ENCODE results near the gene TMEM123.

Gene TMEM123

GRCh38 chr11:102422817-102423712 lies 29.5 kb downstream of the TMEM123 start:
- DNase-seq (ENCODE audit: low read depth) = no peak

DNA sequence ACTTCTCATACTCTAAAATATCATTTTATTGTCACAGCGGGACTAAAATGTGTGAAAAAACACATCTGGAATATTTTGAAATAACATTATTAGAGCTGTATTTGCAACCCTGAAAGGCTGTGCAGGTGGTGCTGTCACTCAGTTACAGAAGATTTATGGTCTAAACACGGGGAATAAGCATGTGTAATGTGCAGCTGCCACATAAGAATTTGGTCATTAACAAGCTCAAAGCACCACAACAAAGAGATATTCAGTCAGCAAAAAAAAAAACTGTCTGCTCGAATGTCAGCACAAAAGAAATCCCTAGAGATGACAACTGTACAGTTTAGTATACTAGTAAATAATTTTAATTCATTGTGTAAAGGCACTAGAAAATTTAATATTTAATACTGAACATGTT lies 31.3 kb downstream of the TMEM123 start:
- DNase-seq (ENCODE audit: low read depth) = no peak

GRCh38 chr11:102420547-102420946 lies 32.0 kb downstream of the TMEM123 start:
- DNase-seq (ENCODE audit: low read depth) = no peak

DNA sequence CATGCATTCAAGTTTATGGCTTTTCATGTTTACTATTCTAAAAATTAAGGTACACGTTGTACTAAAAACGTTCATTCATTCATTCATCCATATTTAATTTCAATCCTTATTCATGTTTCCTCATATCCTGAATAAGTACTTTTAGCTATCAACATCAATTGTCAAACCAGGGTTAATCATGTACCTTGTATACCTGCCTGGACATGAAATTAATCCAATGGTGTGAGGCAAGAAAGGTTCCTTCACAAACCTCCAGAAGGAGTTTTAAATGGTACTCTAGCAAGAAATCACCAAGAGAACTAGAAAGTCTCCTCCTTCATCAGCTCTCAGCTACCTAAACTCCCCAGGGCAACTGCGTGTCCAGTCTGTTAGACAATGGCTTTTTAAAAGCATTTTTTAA lies 33.4 kb downstream of the TMEM123 start:
- DNase-seq (ENCODE audit: low read depth) = no peak

DNA sequence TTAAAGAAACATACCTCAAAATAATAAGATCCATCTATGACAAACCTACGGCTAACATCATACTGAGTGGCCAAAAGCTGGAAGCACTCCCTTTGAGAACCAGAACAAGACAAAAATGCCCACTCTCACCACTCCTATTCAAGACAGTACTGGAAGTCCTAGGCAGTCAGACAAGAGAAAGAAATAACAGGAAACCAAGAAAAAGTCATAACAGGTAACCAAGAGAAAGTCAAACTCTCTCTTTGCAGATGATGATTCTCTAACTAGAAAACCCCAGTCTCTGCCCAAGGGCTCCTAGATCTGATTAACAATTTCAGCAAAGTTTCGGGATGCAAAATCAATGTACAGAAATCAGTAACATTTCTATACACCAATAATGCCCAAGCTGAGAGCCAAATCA lies 35.6 kb downstream of the TMEM123 start:
- DNase-seq (ENCODE audit: low read depth) = no peak

DNA sequence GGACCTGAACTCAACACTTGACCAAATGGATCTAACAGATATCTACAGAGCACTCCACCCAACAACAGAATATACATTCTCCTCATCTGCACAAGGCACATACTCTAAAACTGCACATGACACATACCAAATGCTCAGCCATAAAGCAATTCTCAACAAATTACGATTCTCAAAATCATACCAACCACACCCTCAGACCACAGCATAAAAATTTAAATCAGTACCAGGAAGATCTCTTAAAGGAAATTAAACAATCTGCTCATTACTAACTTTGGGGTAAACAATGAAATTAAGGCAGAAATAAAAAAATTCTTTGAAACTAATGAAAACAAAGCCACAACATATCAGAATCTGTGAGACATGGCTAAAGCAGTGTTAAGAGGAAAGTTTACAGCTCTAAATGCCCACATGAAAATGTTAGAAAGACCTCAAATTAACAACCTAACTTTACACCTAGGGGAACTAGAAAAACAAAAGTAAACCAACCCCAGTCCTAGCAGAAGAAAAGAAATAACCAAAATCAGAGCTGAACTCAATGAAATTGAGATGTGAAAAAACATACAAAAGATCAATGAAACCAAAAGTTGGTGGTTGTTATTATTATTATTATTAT lies 37.2 kb downstream of the TMEM123 start:
- no peak for DNase-seq (ENCODE audit: low read depth)

- no peak for DNase-seq (ENCODE audit: low read depth)
These were observed 38.0 kb downstream of the TMEM123 start for GRCh38 chr11:102414559-102414958.

- no peak for DNase-seq (ENCODE audit: low read depth)
These were observed 39.1 kb downstream of the TMEM123 start for GRCh38 chr11:102413497-102413896.

GRCh38 chr11:102411142-102411541 lies 41.4 kb downstream of the TMEM123 start:
- no peak for DNase-seq (ENCODE audit: low read depth)

DNA sequence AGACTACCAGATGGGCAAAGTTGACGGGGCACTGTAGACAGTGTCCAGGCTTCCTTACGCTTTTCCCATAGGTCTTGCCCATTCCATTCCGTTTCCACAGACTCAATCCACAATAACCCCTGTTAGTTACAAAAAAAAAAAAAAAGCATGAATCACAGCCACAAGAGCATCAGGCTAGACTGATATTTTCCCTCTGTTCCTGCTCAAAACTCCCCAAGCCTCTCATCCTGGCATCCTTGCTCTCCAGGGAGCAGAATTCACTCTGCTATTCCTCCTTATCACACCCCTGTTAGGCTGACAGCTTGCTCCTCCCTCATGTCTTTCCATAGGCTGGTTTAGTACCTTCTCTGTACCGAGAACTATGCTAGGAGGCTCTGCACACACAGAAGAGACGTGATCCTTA lies 42.2 kb downstream of the TMEM123 start:
- no peak for DNase-seq (ENCODE audit: low read depth)

- DNase-seq (ENCODE audit: low read depth) = no peak
These were observed 44.2 kb downstream of the TMEM123 start for GRCh38 chr11:102408339-102408738.

- DNase-seq (ENCODE audit: low read depth) = no peak
These were observed 44.7 kb downstream of the TMEM123 start for GRCh38 chr11:102407901-102408300.

- no peak for DNase-seq (ENCODE audit: low read depth)
These were observed 46.5 kb downstream of the TMEM123 start for GRCh38 chr11:102406099-102406498.

DNA sequence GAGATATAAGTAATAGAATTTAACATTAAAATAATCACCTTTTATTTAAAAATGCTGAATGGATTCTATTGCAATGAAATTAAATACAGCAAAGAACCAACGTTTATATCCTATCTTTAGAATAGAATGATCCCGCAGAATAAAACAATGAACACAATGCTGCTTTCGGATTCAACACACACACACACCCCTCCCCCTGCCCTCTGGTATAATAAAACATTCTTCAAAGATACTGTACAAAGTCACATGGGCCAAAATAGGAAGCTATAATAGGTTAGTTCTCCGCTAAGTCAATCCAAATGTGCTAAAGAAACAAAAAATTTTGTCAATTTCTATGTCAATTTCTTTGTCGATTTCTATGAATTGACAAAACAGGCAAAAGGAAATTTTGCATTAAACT lies 47.1 kb downstream of the TMEM123 start:
- DNase-seq (ENCODE audit: low read depth) = no peak

DNA sequence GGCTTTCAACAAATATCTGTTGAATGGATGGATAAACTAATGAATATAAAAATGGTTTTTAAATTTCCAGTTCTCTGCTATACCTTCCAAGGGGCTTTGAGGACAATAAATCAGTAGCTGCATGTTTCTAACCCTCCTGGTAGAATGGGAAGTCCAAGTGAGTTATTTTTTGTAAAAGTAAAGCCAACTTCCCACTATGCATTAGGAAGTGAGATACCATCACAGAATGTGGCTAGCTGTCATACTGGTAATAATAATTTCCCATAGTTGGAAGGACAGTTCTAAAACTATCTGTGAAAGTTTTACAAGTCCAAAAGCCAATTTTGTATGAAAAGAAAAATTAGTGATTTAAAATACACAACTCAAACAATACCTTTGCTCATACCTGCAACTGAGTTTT lies 50.0 kb downstream of the TMEM123 start:
- DNase-seq (ENCODE audit: low read depth) = no peak

- no peak for DNase-seq (ENCODE audit: low read depth)
These were observed 50.7 kb downstream of the TMEM123 start for GRCh38 chr11:102401905-102402304.

- no peak for DNase-seq (ENCODE audit: low read depth)
These were observed 52.0 kb downstream of the TMEM123 start for GRCh38 chr11:102400603-102401002.

DNA sequence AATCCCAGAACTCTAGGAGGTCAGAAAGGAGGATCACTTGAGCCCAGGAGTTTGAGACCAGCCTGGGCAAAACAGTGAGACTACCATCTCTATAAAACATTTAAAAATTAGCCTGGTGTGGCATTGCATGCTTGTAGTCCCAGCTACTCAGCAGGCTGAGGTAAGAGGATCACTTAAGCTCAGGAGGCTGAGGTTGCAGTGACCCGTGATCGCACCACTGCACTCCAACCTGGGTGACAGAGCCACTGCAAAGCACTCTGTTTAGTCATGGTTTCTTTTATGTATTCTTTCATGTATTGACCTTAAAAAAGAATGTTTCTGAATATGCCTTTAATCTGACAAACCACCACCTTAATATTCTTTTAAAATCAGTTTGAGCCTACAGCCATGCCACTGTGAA lies 53.4 kb downstream of the TMEM123 start:
- DNase-seq (ENCODE audit: low read depth) = no peak

DNA sequence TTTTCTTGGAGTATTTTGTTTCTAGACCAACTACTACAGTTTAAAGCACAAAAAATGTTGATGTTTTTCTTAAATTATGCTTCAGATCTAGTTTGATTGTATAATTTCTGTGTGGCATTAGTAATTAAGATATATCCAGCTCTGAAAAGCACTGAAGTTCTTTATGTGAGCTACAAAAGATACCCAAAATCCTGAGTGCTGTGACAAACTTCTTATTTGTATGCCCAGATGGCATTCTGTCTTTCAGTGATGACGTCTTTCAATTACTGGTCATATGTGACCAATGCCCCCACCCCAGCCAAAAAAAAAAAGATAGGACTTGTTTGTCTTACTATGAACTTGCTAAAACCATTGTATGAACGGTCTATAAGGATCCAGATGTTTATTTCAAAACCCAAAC lies 54.3 kb downstream of the TMEM123 start:
- DNase-seq (ENCODE audit: low read depth) = no peak

DNA sequence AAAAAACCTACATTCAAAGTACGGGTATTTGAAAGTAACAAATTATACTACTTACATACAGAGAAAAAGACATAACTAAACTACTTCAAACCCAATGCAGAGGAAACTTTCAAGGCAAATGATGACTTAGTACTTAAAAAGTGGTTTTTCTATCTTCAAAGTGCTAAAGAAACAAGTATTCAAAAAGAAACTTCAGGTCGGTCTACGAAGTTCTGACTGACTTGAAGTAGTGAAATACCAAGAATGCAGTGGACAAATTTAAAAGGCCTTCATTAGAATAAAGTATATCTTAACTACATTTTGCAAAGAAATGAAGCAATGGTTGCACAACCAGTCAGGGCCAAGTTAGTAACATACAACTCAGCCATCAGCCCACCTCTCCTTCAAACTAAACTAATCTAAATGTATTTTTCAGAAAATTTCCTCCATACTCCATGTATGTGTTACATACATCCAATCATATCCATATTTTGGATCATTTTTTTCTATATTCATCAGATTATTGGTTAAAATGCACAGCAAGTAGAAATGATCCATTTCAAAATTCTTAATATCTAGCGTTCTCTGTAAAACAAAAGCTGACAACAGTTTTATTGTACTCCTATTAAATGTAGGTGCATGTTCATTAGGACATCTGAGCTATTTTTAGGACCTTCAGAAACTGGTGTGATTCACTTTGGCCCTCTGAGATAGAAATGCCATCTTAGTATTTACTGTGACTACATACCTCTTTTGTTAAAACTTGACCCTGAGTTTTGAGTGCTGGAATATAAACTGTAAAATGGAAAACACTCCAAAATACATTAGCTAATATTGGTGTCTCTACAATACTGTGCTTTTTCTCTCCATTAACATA lies 55.6 kb downstream of the TMEM123 start:
- no peak for DNase-seq (ENCODE audit: low read depth)

- no peak for DNase-seq (ENCODE audit: low read depth)
These were observed 56.7 kb downstream of the TMEM123 start for GRCh38 chr11:102395720-102396393.

DNA sequence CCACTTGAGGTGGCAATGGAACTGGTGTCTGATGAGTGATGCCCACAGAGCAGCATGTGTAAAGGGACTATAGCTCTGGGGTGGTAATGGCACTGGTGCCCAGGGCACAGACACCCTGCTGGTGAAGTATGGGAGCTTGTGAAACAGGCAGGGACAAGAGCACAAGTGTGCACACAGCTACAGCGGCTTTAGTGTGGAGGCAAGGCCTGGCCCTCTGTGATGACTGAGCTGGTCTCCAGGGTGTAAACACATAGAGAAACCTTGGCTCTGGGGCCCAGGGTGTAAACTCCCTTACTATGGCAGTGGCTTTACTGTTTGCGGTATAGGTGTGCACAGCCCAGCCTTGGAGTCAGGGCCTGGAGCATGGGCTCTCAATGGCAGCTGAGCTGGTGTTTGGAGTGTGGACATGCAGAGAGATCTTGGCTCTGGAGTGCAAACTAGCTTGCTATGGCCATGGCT lies 59.3 kb downstream of the TMEM123 start:
- no peak for DNase-seq (ENCODE audit: low read depth)
